IPS-18a (cell line): ENCODE results near the gene IER3.
A peak's percentile ranks its signal among the peaks of the same experiment; 100 is the strongest.
"Not testable (repeated sequence)": the region's sequence is repeated elsewhere in the genome, so short reads cannot be mapped to it uniquely, and the experiment has no call there.

Experiments
- H3K27ac ChIP-seq: one replicate; pipeline ENCODE4 v1.5.1; 2013; ENCODE audit warnings: low read length
- H3K27me3 ChIP-seq: one replicate; pipeline ENCODE4 v1.6.1; 2013; ENCODE audit warnings: mild to moderate bottlenecking, low read length; ENCODE audit not compliant: control insufficient read depth, insufficient read depth
- H3K36me3 ChIP-seq: one replicate; pipeline ENCODE4 v1.6.1; 2013; ENCODE audit warnings: low read depth, low read length; ENCODE audit not compliant: control insufficient read depth
- H3K4me1 ChIP-seq: one replicate; pipeline ENCODE4 v1.6.1; 2013; ENCODE audit warnings: low read depth, low read length; ENCODE audit not compliant: control insufficient read depth
- H3K4me3 ChIP-seq: one replicate; pipeline ENCODE4 v1.5.1; 2013; ENCODE audit warnings: low read length
- H3K9ac ChIP-seq: one replicate; pipeline ENCODE4 v1.6.1; 2013; ENCODE audit warnings: mild to moderate bottlenecking, low read length, moderate library complexity
- H3K9me3 ChIP-seq: one replicate; pipeline ENCODE4 v1.6.1; 2013; ENCODE audit warnings: low read depth, low read length; ENCODE audit not compliant: control insufficient read depth

The IER3 gene

GRCh38 chr6:30725713-30726505, 18.4 kb downstream of the IER3 start:
- Histone ChIP-seq H3K27ac (no peak overlapping the region), H3K4me1 (peaks cover 4% of the 10 kb centered on the region), H3K4me3 (no peak overlapping the region), H3K9me3 (no peaks in the 10 kb centered on the region), H3K36me3 (peaks cover 65% of the 10 kb centered on the region), H3K27me3 (no peaks in the 10 kb centered on the region), H3K9ac (no peak overlapping the region)

- Histone ChIP-seq H3K4me1 (peaks cover 4% of the 10 kb centered on the region), H3K9me3 (no peaks in the 10 kb centered on the region), H3K27ac (no peak overlapping the region), H3K36me3 (peaks cover 57% of the 10 kb centered on the region), H3K4me3 (no peak overlapping the region), H3K27me3 (no peaks in the 10 kb centered on the region), H3K9ac (no peak overlapping the region)
Observed at GRCh38 chr6:30724906-30725667, 19.3 kb downstream of the IER3 start.

DNA sequence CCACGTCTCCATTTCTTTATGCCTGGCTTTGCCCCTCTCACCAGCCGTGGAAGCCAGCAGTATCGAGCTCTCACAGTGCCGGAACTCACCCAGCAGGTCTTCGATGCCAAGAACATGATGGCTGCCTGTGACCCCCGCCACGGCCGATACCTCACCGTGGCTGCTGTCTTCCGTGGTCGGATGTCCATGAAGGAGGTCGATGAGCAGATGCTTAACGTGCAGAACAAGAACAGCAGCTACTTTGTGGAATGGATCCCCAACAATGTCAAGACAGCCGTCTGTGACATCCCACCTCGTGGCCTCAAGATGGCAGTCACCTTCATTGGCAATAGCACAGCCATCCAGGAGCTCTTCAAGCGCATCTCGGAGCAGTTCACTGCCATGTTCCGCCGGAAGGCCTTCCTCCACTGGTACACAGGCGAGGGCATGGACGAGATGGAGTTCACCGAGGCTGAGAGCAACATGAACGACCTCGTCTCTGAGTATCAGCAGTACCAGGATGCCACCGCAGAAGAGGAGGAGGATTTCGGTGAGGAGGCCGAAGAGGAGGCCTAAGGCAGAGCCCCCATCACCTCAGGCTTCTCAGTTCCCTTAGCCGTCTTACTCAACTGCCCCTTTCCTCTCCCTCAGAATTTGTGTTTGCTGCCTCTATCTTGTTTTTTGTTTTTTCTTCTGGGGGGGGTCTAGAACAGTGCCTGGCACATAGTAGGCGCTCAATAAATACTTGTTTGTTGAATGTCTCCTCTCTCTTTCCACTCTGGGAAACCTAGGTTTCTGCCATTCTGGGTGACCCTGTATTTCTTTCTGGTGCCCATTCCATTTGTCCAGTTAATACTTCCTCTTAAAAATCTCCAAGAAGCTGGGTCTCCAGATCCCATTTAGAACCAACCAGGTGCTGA, 20.3 kb downstream of the IER3 start:
- H3K4me3 ChIP-seq, H3K27ac ChIP-seq, H3K4me1 ChIP-seq, H3K27me3 ChIP-seq, H3K9me3 ChIP-seq, H3K9ac ChIP-seq: not testable (repeated sequence)
- H3K36me3 ChIP-seq: peaks cover 48% of the 10 kb centered on the region

DNA sequence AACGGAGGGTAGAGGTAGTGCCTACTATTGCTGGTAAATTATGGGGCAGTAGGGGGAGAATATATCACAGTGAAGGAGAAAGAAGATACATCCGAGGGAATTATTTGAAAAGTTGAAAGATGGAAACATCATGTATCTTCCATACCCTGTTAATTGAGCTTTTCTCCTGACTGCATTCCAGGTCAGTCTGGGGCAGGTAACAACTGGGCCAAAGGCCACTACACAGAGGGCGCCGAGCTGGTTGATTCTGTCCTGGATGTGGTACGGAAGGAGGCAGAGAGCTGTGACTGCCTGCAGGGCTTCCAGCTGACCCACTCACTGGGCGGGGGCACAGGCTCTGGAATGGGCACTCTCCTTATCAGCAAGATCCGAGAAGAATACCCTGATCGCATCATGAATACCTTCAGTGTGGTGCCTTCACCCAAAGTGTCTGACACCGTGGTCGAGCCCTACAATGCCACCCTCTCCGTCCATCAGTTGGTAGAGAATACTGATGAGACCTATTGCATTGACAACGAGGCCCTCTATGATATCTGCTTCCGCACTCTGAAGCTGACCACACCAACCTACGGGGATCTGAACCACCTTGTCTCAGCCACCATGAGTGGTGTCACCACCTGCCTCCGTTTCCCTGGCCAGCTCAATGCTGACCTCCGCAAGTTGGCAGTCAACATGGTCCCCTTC, 21.0 kb downstream of the IER3 start:
- not testable (repeated sequence) for H3K27me3 ChIP-seq, H3K9ac ChIP-seq, H3K27ac ChIP-seq, H3K9me3 ChIP-seq
- H3K36me3 ChIP-seq: peaks cover 48% of the 10 kb centered on the region
- H3K4me1 ChIP-seq: peaks cover 15% of the 10 kb centered on the region
- H3K4me3 ChIP-seq: peak overlapping the region; percentile 97

DNA sequence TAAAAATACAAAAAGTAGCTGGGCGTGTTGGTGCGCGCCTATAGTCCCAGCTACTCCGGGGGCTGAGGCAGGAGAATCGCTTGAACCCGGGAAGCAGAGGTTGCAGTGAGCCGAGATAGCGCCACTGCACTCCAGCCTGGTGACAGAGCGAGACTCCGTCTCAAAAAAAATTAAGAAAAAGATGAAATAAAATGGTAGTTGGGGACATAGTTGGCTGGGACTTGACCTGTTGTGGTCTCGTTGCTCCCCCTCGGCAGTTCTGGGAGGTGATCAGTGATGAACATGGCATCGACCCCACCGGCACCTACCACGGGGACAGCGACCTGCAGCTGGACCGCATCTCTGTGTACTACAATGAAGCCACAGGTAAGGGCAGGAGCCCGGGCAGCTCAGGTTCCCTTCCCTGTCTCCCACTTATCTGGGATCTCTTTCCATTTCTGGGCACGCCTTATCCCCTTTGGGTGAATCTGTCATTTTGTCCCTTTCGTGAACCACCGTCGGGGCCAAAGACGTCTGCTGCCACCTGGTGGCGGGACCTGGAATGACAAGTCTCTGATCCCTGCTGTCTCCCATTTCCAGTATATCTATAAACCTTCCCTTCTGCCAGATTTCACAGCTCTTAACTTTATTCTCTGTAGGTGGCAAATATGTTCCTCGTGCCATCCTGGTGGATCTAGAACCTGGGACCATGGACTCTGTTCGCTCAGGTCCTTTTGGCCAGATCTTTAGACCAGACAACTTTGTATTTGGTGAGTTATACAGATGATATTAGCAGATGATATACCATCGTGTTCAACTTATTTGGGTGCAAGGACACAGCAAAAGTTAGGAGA, 21.9 kb downstream of the IER3 start:
- Histone ChIP-seq H3K4me1 (peaks cover 15% of the 10 kb centered on the region), H3K27ac (no peak overlapping the region), H3K27me3 (no peaks in the 10 kb centered on the region), H3K4me3 (peak overlapping the region; percentile 97), H3K9me3 (no peaks in the 10 kb centered on the region), H3K9ac (peak overlapping the region; percentile 100), H3K36me3 (peaks cover 43% of the 10 kb centered on the region)

- H3K27ac ChIP-seq, H3K27me3 ChIP-seq, H3K9me3 ChIP-seq: not testable (repeated sequence)
- Histone ChIP-seq H3K4me3 (peak overlapping the region; percentile 97), H3K9ac (peak overlapping the region; percentile 100), H3K36me3 (peaks cover 43% of the 10 kb centered on the region), H3K4me1 (peaks cover 15% of the 10 kb centered on the region)
Observed at GRCh38 chr6:30722025-30722279, 22.4 kb downstream of the IER3 start.

DNA sequence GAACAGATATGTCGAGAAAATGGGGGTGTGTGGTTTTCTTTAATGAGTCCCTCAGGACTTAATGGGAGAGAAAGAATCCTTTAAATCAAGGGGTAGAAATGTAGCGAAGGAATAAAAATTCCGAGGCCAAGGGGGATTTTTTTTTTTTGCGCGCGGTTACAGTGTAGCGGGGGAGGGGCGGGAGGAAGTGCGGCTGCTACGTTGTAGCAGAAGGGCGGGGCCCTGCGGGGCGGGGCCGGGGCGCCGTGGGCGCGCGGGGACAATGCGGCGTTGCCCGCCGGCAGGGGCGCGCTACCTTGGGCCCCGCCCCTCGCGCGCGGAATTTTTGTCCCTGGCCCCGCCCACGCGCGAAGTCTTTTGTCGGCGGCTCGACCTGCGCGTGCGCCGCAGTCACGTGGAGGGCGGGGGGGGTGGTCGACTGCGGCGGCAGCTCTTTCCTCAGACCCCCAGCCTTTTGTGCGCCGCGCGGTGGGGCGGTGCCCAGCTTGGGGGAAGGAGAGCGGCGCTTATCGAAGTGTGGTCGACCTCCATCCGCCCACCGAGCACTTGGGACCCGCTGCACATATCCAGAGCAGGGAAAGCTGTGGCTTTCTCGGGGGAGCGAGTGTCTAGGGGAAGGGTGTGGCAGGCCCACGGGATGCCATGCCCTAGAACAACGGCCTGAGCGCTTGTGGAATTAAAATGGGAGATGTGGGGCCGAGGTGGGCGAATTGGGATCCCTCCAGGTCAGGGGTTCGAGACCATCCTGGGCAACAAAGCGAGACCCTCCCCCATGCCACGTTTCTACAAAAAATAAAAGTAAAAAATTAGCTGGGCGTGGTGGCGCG, 22.9 kb downstream of the IER3 start:
- peak overlapping the region; percentile 100 for H3K9ac ChIP-seq
- no peaks in the 10 kb centered on the region for H3K27me3 ChIP-seq
- peaks cover 43% of the 10 kb centered on the region for H3K36me3 ChIP-seq
- peaks cover 15% of the 10 kb centered on the region for H3K4me1 ChIP-seq
- peak overlapping the region; percentile 97 for H3K4me3 ChIP-seq
- H3K9me3 ChIP-seq: no peaks in the 10 kb centered on the region
- H3K27ac ChIP-seq: peak overlapping the region; percentile 100

DNA sequence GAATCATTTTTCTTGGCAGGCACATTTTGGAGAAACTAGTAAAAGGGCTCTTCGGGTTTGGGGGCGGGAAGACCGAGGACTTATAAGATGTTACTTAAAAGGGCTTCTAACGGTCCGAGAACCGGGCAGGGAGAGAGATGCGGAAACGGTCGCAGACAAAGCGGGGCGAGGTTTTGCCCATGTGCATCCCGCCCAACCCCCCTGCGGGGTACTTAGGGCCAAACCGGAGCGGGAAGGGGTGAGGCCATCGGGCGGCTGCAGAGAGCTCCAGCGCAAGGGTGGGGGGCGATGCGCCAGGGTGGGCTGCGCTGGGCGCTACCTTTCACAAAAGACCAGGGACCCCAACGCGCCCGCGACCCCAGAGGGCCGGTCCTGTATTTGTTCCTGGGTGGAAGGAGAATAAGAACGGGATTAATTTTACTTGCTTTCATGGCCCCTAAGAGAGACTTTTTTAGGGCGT, 23.6 kb downstream of the IER3 start:
- peak overlapping the region; percentile 100 for H3K9ac ChIP-seq
- peaks cover 41% of the 10 kb centered on the region for H3K36me3 ChIP-seq
- H3K9me3 ChIP-seq: no peaks in the 10 kb centered on the region
- peak overlapping the region; percentile 100 for H3K27ac ChIP-seq
- peak overlapping the region; percentile 97 for H3K4me3 ChIP-seq
- no peaks in the 10 kb centered on the region for H3K27me3 ChIP-seq
- peaks cover 15% of the 10 kb centered on the region for H3K4me1 ChIP-seq

DNA sequence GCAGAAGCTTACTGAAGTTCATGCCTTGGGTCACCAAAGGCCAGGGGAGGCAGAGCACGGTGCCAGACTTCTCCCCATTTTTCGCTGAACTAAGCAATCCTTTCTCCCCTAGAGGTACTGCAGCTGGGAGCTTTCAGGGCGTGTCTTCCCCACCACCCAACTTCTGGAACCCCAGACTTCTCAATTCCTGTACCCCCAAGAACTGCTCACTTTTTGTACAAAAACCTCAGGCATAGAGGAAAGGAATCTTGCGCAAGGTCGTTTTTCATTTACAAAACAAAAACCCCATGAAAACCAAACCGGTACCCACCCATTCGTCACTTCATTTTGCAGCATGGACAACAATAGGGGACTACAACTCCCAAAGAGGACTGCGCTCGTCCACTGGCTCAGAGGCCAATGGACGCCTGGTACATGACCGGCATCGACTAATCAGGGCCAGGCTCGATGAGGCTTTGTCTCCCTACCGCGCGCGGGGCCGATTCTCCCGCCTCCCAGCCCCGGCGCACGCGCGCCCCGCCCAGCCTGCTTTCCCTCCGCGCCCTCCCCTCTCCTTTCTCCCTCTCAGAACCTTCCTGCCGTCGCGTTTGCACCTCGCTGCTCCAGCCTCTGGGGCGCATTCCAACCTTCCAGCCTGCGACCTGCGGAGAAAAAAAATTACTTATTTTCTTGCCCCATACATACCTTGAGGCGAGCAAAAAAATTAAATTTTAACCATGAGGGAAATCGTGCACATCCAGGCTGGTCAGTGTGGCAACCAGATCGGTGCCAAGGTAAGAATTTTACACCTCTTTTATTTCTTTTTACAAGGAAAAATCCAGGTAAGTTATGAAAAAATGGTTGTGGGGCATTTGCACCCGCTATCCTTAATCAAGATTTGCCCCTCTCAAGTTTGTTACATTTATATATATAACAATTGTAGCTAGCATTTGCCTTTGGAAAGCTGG, 24.3 kb downstream of the IER3 start, which contains the start of gene TUBB:
TSS of gene TUBB (plus strand) at position 562 of the 947 bp plus-strand sequence. CDS start at position 717, 155 bp downstream.
- peaks cover 15% of the 10 kb centered on the region for H3K4me1 ChIP-seq
- H3K9ac ChIP-seq: peak within 1 kb of the TSS; percentile 100
- peak within 1 kb of the TSS; percentile 97 for H3K4me3 ChIP-seq
- H3K27ac ChIP-seq: peak within 1 kb of the TSS; percentile 100
- peaks cover 36% of the 10 kb centered on the region for H3K36me3 ChIP-seq
- H3K27me3 ChIP-seq: no peaks in the 10 kb centered on the region
- no peaks in the 10 kb centered on the region for H3K9me3 ChIP-seq
